ENCODE results near the gene ARHGAP10.

Gene ARHGAP10

GRCh38 chr4:147842573-147842972 lies 110.7 kb downstream of the ARHGAP10 start:
- H3K27ac ChIP-seq, result no peak overlapping the region
- H3K36me3 ChIP-seq, result no peaks in the 10 kb centered on the region
- H3K4me3 ChIP-seq (ENCODE audit: low read depth in 1 of 2, low read length in 1 of 2), result no peak overlapping the region
- TF ChIP-seq CTCF (IDR thresholded peaks at IDR 0.05), result no peak
- no peaks in the 10 kb centered on the region for H3K27me3 ChIP-seq
- H3K4me1 ChIP-seq (ENCODE audit: control insufficient read depth in 1 of 2, insufficient read depth in 1 of 2, low read depth in 1 of 2, low read length in 1 of 2), result no peaks in the 10 kb centered on the region
- H3K9me3 ChIP-seq, result no peaks in the 10 kb centered on the region

DNA sequence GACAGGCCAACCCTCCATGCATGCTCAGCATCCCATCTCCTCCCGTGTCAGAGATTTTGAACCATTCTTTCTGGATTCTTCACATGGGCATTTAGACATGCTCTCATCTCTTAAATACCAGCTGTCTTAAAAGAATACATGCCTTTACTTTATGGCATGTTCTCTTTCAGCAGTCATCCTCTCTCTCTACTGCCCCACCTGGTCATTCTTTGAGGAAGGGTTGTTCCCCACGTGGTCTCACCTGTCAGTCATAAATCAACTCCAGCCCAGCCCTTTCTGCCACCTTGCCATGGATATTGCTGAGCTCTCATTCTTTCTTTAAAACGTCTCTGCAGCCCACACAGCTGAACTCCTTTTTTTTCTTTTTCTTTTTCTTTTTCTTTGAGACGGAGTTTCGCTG lies 111.3 kb downstream of the ARHGAP10 start:
- Histone ChIP-seq H3K27ac (no peak overlapping the region), H3K4me3 (ENCODE audit: low read depth in 1 of 2, low read length in 1 of 2) (no peak overlapping the region), H3K4me1 (ENCODE audit: control insufficient read depth in 1 of 2, insufficient read depth in 1 of 2, low read depth in 1 of 2, low read length in 1 of 2) (no peaks in the 10 kb centered on the region), H3K36me3 (no peaks in the 10 kb centered on the region), H3K27me3 (no peaks in the 10 kb centered on the region), H3K9me3 (no peaks in the 10 kb centered on the region)
- no peak for TF ChIP-seq CTCF (IDR thresholded peaks at IDR 0.05)

DNA sequence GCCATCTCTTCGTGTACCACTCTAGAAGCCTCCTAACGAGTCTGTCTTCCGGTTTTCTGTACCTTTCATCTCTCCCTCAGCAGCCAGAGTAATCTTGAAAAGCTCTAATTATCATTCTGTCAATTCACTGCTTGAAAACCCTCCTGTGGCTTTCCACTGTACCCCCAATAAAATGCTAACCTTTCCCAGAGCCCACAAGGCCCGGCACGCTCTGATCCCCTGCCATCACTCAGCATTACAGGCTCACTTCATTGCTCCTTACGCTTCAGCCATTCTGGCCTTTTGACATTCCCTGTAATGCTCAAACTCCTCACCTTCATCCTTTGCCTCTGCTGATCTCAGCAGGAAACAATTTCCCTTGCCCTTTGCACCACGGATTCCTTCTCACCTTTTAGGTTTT lies 112.9 kb downstream of the ARHGAP10 start:
- Histone ChIP-seq H3K27me3 (no peaks in the 10 kb centered on the region), H3K4me1 (ENCODE audit: control insufficient read depth in 1 of 2, insufficient read depth in 1 of 2, low read depth in 1 of 2, low read length in 1 of 2) (no peaks in the 10 kb centered on the region), H3K9me3 (no peaks in the 10 kb centered on the region), H3K4me3 (ENCODE audit: low read depth in 1 of 2, low read length in 1 of 2) (no peak overlapping the region), H3K36me3 (no peaks in the 10 kb centered on the region), H3K27ac (no peak overlapping the region)
- no peak for TF ChIP-seq CTCF (IDR thresholded peaks at IDR 0.05)

DNA sequence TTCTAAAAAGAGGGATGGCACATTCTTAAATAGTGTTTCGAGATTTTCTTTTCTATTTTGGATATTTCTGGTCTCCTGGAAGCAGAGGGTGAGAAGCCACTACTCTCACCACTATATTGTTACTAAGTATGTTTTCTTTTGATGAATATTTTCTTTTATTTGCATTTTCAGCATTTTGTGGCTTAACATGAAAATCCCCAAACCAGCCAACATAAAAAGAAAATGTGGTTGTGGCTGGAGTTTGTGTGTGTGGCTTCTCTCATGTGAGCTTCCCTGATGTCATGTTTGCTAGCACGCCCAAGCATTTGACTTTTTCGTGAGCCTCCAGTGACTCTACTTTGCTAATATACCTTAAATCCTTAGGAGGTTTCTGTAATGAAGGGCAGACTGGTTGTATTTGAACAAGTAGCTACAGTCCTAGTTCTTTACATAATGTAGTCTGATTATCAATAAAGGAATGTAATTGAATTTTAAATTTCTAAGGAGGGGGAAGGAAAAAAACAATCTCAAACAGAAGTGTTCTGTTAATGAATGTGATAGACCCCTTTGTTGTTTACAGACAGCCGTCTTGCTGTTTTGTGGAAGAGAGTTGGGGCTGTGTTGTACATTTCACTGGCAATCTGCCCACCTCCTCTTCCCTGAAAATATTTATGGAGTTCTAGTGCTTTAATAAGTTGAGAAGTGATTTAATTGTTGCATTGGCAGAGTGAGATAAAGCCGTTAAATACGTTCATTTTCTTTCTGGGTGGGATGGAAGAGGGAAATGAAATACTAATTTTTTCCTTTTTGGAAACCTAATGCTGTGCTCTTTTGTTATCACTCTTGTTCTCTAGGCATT lies 114.6 kb downstream of the ARHGAP10 start:
- H3K4me3 ChIP-seq (ENCODE audit: low read depth in 1 of 2, low read length in 1 of 2), result no peak overlapping the region
- H3K36me3 ChIP-seq, result no peaks in the 10 kb centered on the region
- no peaks in the 10 kb centered on the region for H3K27me3 ChIP-seq
- H3K4me1 ChIP-seq (ENCODE audit: control insufficient read depth in 1 of 2, insufficient read depth in 1 of 2, low read depth in 1 of 2, low read length in 1 of 2), result no peaks in the 10 kb centered on the region
- no peak for TF ChIP-seq CTCF (IDR thresholded peaks at IDR 0.05)
- no peak overlapping the region for H3K27ac ChIP-seq
- no peaks in the 10 kb centered on the region for H3K9me3 ChIP-seq

- no peak for TF ChIP-seq CTCF (IDR thresholded peaks at IDR 0.05)
- H3K27ac ChIP-seq, result no peak overlapping the region
- H3K4me3 ChIP-seq (ENCODE audit: low read depth in 1 of 2, low read length in 1 of 2), result no peak overlapping the region
- H3K27me3 ChIP-seq, result no peaks in the 10 kb centered on the region
- H3K4me1 ChIP-seq (ENCODE audit: control insufficient read depth in 1 of 2, insufficient read depth in 1 of 2, low read depth in 1 of 2, low read length in 1 of 2), result no peaks in the 10 kb centered on the region
- H3K36me3 ChIP-seq, result no peaks in the 10 kb centered on the region
- no peaks in the 10 kb centered on the region for H3K9me3 ChIP-seq
These were observed 116.1 kb downstream of the ARHGAP10 start for GRCh38 chr4:147847751-147848590.

All from neutrophil (primary cell).